Activated CD8-positive, alpha-beta memory T cell treated with anti-CD3 and anti-CD28 coated beads, Interleukin-2, amount 50 U/mL, for 24 hours (primary cell): ENCODE data around the gene ABLIM2.

Experiments
- DNase-seq: peaks from one replicate; pipeline ENCODE4 v3.0.0-alpha.2; 2020; ENCODE audit errors: extremely low read depth

ABLIM2 gene

GRCh38 chr4:8119877-8120276, 38.7 kb downstream of the ABLIM2 start:
- no peak for DNase-seq

- DNase-seq, result no peak
These were observed 40.1 kb downstream of the ABLIM2 start for GRCh38 chr4:8118531-8118930.

GRCh38 chr4:8118035-8118434, 40.6 kb downstream of the ABLIM2 start:
- DNase-seq, result no peak

GRCh38 chr4:8117278-8117682, 41.3 kb downstream of the ABLIM2 start:
- DNase-seq, result no peak

- DNase-seq, result no peak
These were observed 42.7 kb downstream of the ABLIM2 start for GRCh38 chr4:8115916-8116315.

- no peak for DNase-seq
These were observed 43.5 kb downstream of the ABLIM2 start for GRCh38 chr4:8115203-8115520.

- DNase-seq, result no peak
These were observed 44.0 kb downstream of the ABLIM2 start for GRCh38 chr4:8114456-8115202.

- DNase-seq, result no peak
These were observed 44.8 kb downstream of the ABLIM2 start for GRCh38 chr4:8113611-8114377.

GRCh38 chr4:8112672-8113071, 45.9 kb downstream of the ABLIM2 start:
- DNase-seq, result no peak

GRCh38 chr4:8112036-8112576, 46.5 kb downstream of the ABLIM2 start:
- DNase-seq, result no peak

- no peak for DNase-seq
These were observed 48.3 kb downstream of the ABLIM2 start for GRCh38 chr4:8110071-8110986.

- no peak for DNase-seq
These were observed 49.1 kb downstream of the ABLIM2 start for GRCh38 chr4:8109406-8110065.

GRCh38 chr4:8108991-8109390, 49.6 kb downstream of the ABLIM2 start:
- no peak for DNase-seq

- no peak for DNase-seq
These were observed 50.4 kb downstream of the ABLIM2 start for GRCh38 chr4:8108261-8108660.

- no peak for DNase-seq
These were observed 51.4 kb downstream of the ABLIM2 start for GRCh38 chr4:8107146-8107657.

GRCh38 chr4:8106451-8107025, 52.1 kb downstream of the ABLIM2 start:
- DNase-seq, result no peak

GRCh38 chr4:8105306-8106100, 53.1 kb downstream of the ABLIM2 start:
- DNase-seq, result no peak

- no peak for DNase-seq
These were observed 53.9 kb downstream of the ABLIM2 start for GRCh38 chr4:8104491-8105305.
